HepG2 (cell line): ENCODE measurements around the gene BIK. TPM values are rescaled to one million over a fixed set of nuclear protein-coding genes. Genes with fewer than 3 reads are reported as not detected.

Experiments
- ATAC-seq: fragments of 200-7000 bp; cut with Tn5 transposase; 3 replicates; pipeline ENCODE4 v1.9.1; 2020; ENCODE audit warnings: mild to moderate bottlenecking, moderate library complexity
- BruUV-seq: library from RNA; stranded (reverse); fragments of 400-500 nt; replicated peaks from 2 replicates; lab custom pipeline; 2021; lab: Mats Ljungman, UMichigan
- CTCF ChIA-PET: fragments of 300-600 bp; formaldehyde crosslinking; extraction: SDS; loops from one replicate; lab custom pipeline; 2021; ENCODE audit warnings: low total read pairs, inconsistent platforms, low intra/inter-chr PET ratio; lab: Yijun Ruan, JAX
- POLR2A ChIA-PET: fragments of 350-600 bp; sonication (Branson Sonifier 250); formaldehyde crosslinking; loops from one replicate; lab custom pipeline; 2020; ENCODE audit warnings: antibody characterized with exemption, inconsistent platforms; lab: Yijun Ruan, JAX
- DNase-seq: peaks from one replicate; pipeline ENCODE4 v3.0.0-alpha.2; 2015; ENCODE audit warnings: low spot score
- FAIRE-seq: peaks from 3 replicates; lab custom pipeline; 2011; peaks lifted over from hg19 to GRCh38; lab: Jason Lieb, UNC
- H2AFZ ChIP-seq: one replicate; pipeline ENCODE4 v1.6.1; 2011; ENCODE audit warnings: low read length, inconsistent platforms
- H3K27ac ChIP-seq: fragments of 300-600 bp; 3 replicates; pipeline ENCODE4 v1.8.0; 2011; ENCODE audit warnings: mixed run types, mild to moderate bottlenecking, mixed read lengths, low read length, inconsistent platforms; ENCODE audit not compliant: insufficient read depth; ENCODE audit errors: extremely low read length
- H3K27me3 ChIP-seq, 2 experiments: fragments of 200-600 bp in 1 of 2; 2 replicates in 1 of 2; 3 replicates in 1 of 2; pipeline versions ENCODE4 v1.6.0 to v1.8.0; 2011; ENCODE audit warnings: low read length in 2 of 2, mild to moderate bottlenecking in 2 of 2, moderate library complexity in 2 of 2, inconsistent platforms in 1 of 2; ENCODE audit not compliant: insufficient read depth in 2 of 2, control insufficient read depth in 1 of 2
- H3K36me3 ChIP-seq, 2 experiments: fragments of 200-600 bp in 1 of 2; replicated peaks in 1 of 2; 2 replicates in 1 of 2; 3 replicates in 1 of 2; pipeline versions ENCODE4 v1.5.1 to v1.8.0; 2011; ENCODE audit warnings: low read length in 2 of 2, inconsistent platforms in 1 of 2; ENCODE audit not compliant: insufficient read depth in 2 of 2, control insufficient read depth in 1 of 2
- H3K4me1 ChIP-seq: 2 replicates; pipeline ENCODE4 v1.5.1; 2012; ENCODE audit warnings: low read length, inconsistent platforms; ENCODE audit not compliant: insufficient read depth
- H3K4me2 ChIP-seq: 2 replicates; pipeline ENCODE4 v1.6.0; 2011; ENCODE audit warnings: low read depth, low read length, inconsistent platforms
- H3K4me3 ChIP-seq, 3 experiments: fragments of 200-600 bp in 1 of 3; sonication (generic), shearing (Covaris generic) in 1 of 3; replicated peaks in 1 of 3; 2 replicates each; pipeline ENCODE4 v1.5.1; 2011 to 2016; ENCODE audit warnings: low read length in 3 of 3, inconsistent platforms in 2 of 3, low read depth in 2 of 3, mild to moderate bottlenecking in 2 of 3, control low read depth in 1 of 3, mixed read lengths in 1 of 3; ENCODE audit not compliant: insufficient read depth in 1 of 3
- H3K79me2 ChIP-seq: one replicate; pipeline ENCODE4 v1.6.1; 2011; ENCODE audit warnings: low read length, inconsistent platforms; ENCODE audit not compliant: insufficient read depth
- H3K9ac ChIP-seq: 2 replicates; pipeline ENCODE4 v1.6.0; 2011; ENCODE audit warnings: mild to moderate bottlenecking, low read depth, low read length, inconsistent platforms; ENCODE audit not compliant: insufficient read depth
- H3K9me3 ChIP-seq: 2 replicates; pipeline ENCODE4 v1.5.1; 2012; ENCODE audit warnings: mild to moderate bottlenecking, low read length
- H4K20me1 ChIP-seq: 2 replicates; pipeline ENCODE4 v1.6.0; 2011; ENCODE audit warnings: inconsistent platforms, mild to moderate bottlenecking, low read length, moderate library complexity; ENCODE audit not compliant: insufficient read depth
- ATF3 ChIP-seq: sonication (generic); formaldehyde crosslinking; IDR thresholded peaks from 2 replicates; pipeline ENCODE4 v1.4.0; 2020; ENCODE audit warnings: missing genetic modification reagents
- IKZF1 ChIP-seq: fragments of 450-650 bp; IDR thresholded peaks from 2 replicates; pipeline ENCODE4 v1.7.1; 2016
- KAT7 ChIP-seq: IDR thresholded peaks from 2 replicates; pipeline ENCODE4 v1.6.1; 2018; ENCODE audit warnings: borderline replicate concordance, missing compliant biosample characterization
- MAFF ChIP-seq: IDR thresholded peaks from 2 replicates; pipeline ENCODE4 v1.6.1; 2011; ENCODE audit warnings: low read depth, low read length, improper control_type of control experiment
- RNF2 ChIP-seq: fragments of 450-650 bp; conservative IDR thresholded peaks from 2 replicates; pipeline ENCODE4 v1.6.1; 2016; ENCODE audit warnings: low read depth
- SMARCE1 ChIP-seq: fragments of 450-650 bp; IDR thresholded peaks from 2 replicates; pipeline ENCODE4 v1.6.1; 2017; ENCODE audit warnings: borderline replicate concordance
- SRSF1 ChIP-seq: fragments of 200-400 bp; formaldehyde crosslinking; optimal IDR thresholded peaks from 2 replicates; pipeline ENCODE3; 2017; ENCODE audit warnings: mild to moderate bottlenecking, low read depth, low read length, moderate library complexity
- ZBTB46 ChIP-seq: sonication (generic); formaldehyde crosslinking; IDR thresholded peaks from 2 replicates; pipeline ENCODE4 v1.4.0; 2020; ENCODE audit warnings: mild to moderate bottlenecking, missing genetic modification reagents, borderline replicate concordance
- ZNF407 ChIP-seq: sonication (generic); formaldehyde crosslinking; IDR thresholded peaks from one replicate; pipeline ENCODE4 v1.5.1; 2020; ENCODE audit warnings: mild to moderate bottlenecking, missing genetic modification reagents; ENCODE audit errors: not compliant biosample characterization
- ZNF530 ChIP-seq: sonication (generic); formaldehyde crosslinking; IDR thresholded peaks from 2 replicates; pipeline ENCODE4 v1.5.0; 2020; ENCODE audit warnings: low read depth, mild to moderate bottlenecking, missing genetic modification reagents
- ZNF572 ChIP-seq: sonication (generic); formaldehyde crosslinking; IDR thresholded peaks from 2 replicates; pipeline ENCODE4 v1.5.1; 2020; ENCODE audit warnings: mild to moderate bottlenecking, missing genetic modification reagents
- ZNF841 ChIP-seq: sonication (generic); formaldehyde crosslinking; IDR thresholded peaks from 2 replicates; pipeline ENCODE4 v1.8.1; 2023; ENCODE audit warnings: missing genetic modification reagents, borderline replicate concordance
- WGBS: methylation state at CpG from one replicate; pipeline ENCODE4 v1.1.6; 2017; ENCODE audit warnings: low lambda C conversion rate; 5-methylcytosine and 5-hydroxymethylcytosine counted together
- in situ Hi-C: cut with HindIII; loops from 2 replicates; pipeline ENCODE4 v1.10.0; 2017; ENCODE audit warnings: low pct_unique_long_range_greater_than_20kb; ENCODE audit not compliant: extremely low pct_ligation_motif_present
- intact Hi-C: fragments of 100-400 bp; cut with micrococcal nuclease; formaldehyde crosslinking; loops from one replicate; pipeline ENCODE4 v1.10.0; 2022; ENCODE audit not compliant: unreplicated experiment
- polyA plus RNA-seq, 8 experiments: library from polyadenylated mRNA; depleted of rRNA in 3 of 8; stranded (reverse) in 7 of 8; unstranded in 1 of 8; fragments of >200 nt; fragmentation: Illumina TruSeq in 4 of 8; extraction: Trizol in 4 of 8; gene quantifications; 2 replicates each; pipeline versions ENCODE4 v1.2.1 to v1.2.3, GENCODE V29; 2011 to 2016; ENCODE audit warnings: low read depth in 4 of 8, missing spikeins in 1 of 8, mixed read lengths in 1 of 8; ENCODE audit not compliant: insufficient read depth in 1 of 8
- total RNA-seq, 5 experiments: library from RNA; depleted of rRNA; stranded (reverse); fragments of >200 nt; fragmentation: Illumina TruSeq; extraction: Trizol; gene quantifications; 2 replicates each; pipeline ENCODE4 v1.2.3, GENCODE V29; 2016; ENCODE audit warnings: low read depth in 1 of 5

The BIK gene
- total and polyA plus RNA-seq, 2 of the 13 experiments (the other 11 are each of a cell fraction or from before 2014, with no cell fraction given) = 0.54 to 0.80 TPM

GRCh38 chr22:43133401-43133800 lies 22.9 kb downstream of the BIK start:
- FAIRE-seq = no peak

More at GRCh38 chr22:43133401-43133800, 22.9 kb downstream of the BIK start:
- ATAC-seq (no peak), DNase-seq (no peak)
- H3K9me3 ChIP-seq = no peaks in the 10 kb centered on the region
- POLR2A ChIA-PET = no interaction called here
- H3K27me3 ChIP-seq = no peaks in the 10 kb centered on the region
- TF ChIP-seq KAT7 (CRISPR knock-in tag) = no peak
- no peak for TF ChIP-seq ZNF530 (CRISPR knock-in tag)
- no peak for TF ChIP-seq IKZF1
- TF ChIP-seq ZNF407 (CRISPR knock-in tag) = no peak
- no peak for TF ChIP-seq ZBTB46 (CRISPR knock-in tag)
- no peak for TF ChIP-seq ZNF572 (CRISPR knock-in tag)
- TF ChIP-seq MAFF = no peak
- TF ChIP-seq ATF3 (CRISPR knock-in tag) = no peak
- TF ChIP-seq SRSF1 = no peak
- TF ChIP-seq ZNF841 (CRISPR knock-in tag) = no peak
- TF ChIP-seq SMARCE1 = no peak
- no peak for TF ChIP-seq RNF2
- CTCF ChIA-PET = no interaction called here
- H3K36me3 ChIP-seq = peaks cover 19 to 56% of the 10 kb centered on the region in 2 experiments
- no peak overlapping the region for H3K4me2 ChIP-seq
- no peak overlapping the region for H3K27ac ChIP-seq
- no peak overlapping the region for H2AFZ ChIP-seq
- no TSS peak for BruUV-seq
- intact Hi-C loops = no loop called here
- WGBS = 87% methylated on average over 9 of the region's 9 CpGs
- in situ Hi-C loops = no loop called here
- no peaks in the 10 kb centered on the region for H3K4me1 ChIP-seq
- no peaks in the 10 kb centered on the region for H3K79me2 ChIP-seq
- H4K20me1 ChIP-seq = 0 out of 2 replicates have a peak, but pooled peaks cover 2% of the 10 kb centered on the region
- H3K4me3 ChIP-seq = no peak overlapping the region
- H3K9ac ChIP-seq = no peak overlapping the region
